Right cardiac atrium (tissue), 5 donors: ENCODE results near the gene SHANK3. TPM values are rescaled to one million over a fixed set of nuclear protein-coding genes. Genes with fewer than 3 reads are reported as not detected.

Experiments used
- ATAC-seq, 2 donors: fragments of 200-7000 bp; cut with Tn5 transposase; one replicate each; pipeline versions ENCODE4 v1.8.0 to v1.9.1; 2020; ENCODE audit warnings: moderate library complexity in 2 of 2, mild to moderate bottlenecking in 1 of 2
- DNase-seq, 3 donors: peaks; one replicate each; pipeline ENCODE4 v3.0.0-alpha.2; 2020
- H3K27ac ChIP-seq: one replicate; pipeline ENCODE4 v1.5.1; 2013; ENCODE audit warnings: mild to moderate bottlenecking, low read length, control low read depth, moderate library complexity
- H3K27me3 ChIP-seq: one replicate; pipeline ENCODE4 v1.6.1; 2013; ENCODE audit not compliant: control insufficient read depth, insufficient read depth
- H3K4me1 ChIP-seq: one replicate; pipeline ENCODE4 v1.6.1; 2013; ENCODE audit warnings: low read length; ENCODE audit not compliant: control insufficient read depth, insufficient read depth
- H3K4me3 ChIP-seq: one replicate; pipeline ENCODE4 v1.5.1; 2013; ENCODE audit warnings: low read length, control low read depth
- H3K9me3 ChIP-seq: one replicate; pipeline ENCODE4 v1.6.1; 2013; ENCODE audit warnings: low read length; ENCODE audit not compliant: control insufficient read depth
- WGBS: extraction: QIAGEN DNeasy Blood & Tissue Kit; methylation state at CpG from one replicate; pipeline ENCODE4 v1.1.7; 2013; 5-methylcytosine and 5-hydroxymethylcytosine counted together
- intact Hi-C, 4 donors: fragments of 100-400 bp; cut with DNase I; formaldehyde crosslinking; loops; one replicate each; pipeline versions ENCODE4 v1.11.0 to v1.14.0; 2022 to 2023
- polyA plus RNA-seq: library from polyadenylated mRNA; stranded (reverse); fragments of 200-250 nt; gene quantifications from one replicate; pipeline ENCODE4 v1.2.3, GENCODE V29; 2013
- total RNA-seq, 4 donors: library from RNA; stranded (reverse); fragmentation: NEBNext Ultra II Directional; extraction: Animal tissue kit (Norgen Biotek cat#: 25700); gene quantifications; one replicate each; pipeline ENCODE4 v1.2.1, GENCODE V29; 2021
- donor health status: healthy with polysubstance abuse.
- donor health status: DM: no; HTN: yes; CAD: no.
- donor health status: DM: no; HTN: no; CAD: no.
- donor health status: DM: no; HTN: yes; CAD: no; lungs with severe emphysema.
- donor health status: DM: yes; HTN: yes; CAD: no.

SHANK3 gene
- total and polyA plus RNA-seq, 5 donors: 18.7 to 28.9 (median 26.7) TPM

DNA sequence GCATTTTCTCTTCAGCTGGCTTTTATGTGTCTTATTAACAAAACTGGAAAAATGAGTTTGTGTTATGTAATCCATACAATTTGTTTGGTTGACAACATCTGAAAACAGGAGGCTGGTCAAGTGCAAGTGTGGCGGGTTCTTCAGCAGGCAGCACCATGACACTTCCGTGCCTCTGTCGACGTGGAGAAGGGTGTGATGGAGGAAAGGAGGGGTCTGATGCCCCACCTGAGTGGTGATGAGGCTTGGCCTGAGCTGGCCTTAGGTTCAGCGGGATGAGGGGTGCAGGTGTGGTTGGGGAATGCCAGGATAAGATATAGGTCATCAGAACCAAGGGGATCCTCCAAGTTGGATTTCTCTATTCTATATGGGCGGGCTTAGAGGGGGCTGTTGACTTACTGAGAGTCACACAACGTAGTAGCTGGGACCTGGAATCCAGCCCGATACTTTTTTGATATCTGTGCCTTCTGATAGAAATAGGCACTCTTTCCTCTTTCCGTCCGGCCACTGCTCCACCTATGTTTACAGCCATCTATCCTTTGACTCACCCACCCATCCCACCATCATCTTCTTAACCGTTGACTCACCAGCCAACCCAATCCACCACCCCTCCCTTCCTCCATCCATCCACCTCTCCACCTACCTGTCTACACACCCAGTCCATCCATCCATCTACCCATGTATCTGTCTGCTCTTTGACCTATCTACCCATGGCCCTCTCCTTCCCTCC is 29.0 kb downstream of the SHANK3 start:
- peak in 2 of 3 donors; percentile 2 to 4 for DNase-seq
- intact Hi-C loops: no loop called here
- WGBS: 79% methylated on average over 11 of the region's 11 CpGs

DNA sequence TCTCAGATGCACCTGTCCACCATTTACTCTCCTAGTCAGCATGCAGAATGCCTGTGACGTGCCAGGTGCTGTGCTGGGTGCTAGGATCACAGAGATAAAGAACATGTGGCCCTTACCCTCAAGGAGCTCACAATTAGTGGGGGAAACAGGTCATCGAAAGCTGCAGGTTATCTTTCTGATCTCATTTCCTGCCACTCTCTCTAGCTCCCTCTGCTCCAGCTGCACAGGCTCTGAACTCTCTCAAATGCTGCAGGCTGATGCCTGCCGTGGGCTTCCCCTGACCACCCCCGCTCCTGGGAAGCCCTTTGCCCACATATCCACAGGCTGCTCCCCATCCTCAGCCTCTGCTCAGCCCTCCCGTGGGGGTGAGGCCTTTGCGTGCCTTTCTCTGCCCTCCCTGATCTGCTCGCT is 29.6 kb downstream of the SHANK3 start:
- no peaks in the 10 kb centered on the region for H3K9me3 ChIP-seq
- intact Hi-C loops: no loop called here
- 64% methylated on average over 7 of the region's 7 CpGs for WGBS
- no peaks in the 10 kb centered on the region for H3K27me3 ChIP-seq
- H3K4me1 ChIP-seq: peaks cover 3% of the 10 kb centered on the region
- DNase-seq (peak in 1 of 3 donors; percentile 37), ATAC-seq (no peak)
- no peak overlapping the region for H3K4me3 ChIP-seq
- H3K27ac ChIP-seq: no peak overlapping the region

More for the DNA sequence above, 29.0 kb downstream of the SHANK3 start:
- ATAC-seq: no peak
- no peak overlapping the region for H3K27ac ChIP-seq
- no peak overlapping the region for H3K4me3 ChIP-seq
- no peaks in the 10 kb centered on the region for H3K27me3 ChIP-seq
- no peaks in the 10 kb centered on the region for H3K9me3 ChIP-seq
- H3K4me1 ChIP-seq: peaks cover 3% of the 10 kb centered on the region

DNA sequence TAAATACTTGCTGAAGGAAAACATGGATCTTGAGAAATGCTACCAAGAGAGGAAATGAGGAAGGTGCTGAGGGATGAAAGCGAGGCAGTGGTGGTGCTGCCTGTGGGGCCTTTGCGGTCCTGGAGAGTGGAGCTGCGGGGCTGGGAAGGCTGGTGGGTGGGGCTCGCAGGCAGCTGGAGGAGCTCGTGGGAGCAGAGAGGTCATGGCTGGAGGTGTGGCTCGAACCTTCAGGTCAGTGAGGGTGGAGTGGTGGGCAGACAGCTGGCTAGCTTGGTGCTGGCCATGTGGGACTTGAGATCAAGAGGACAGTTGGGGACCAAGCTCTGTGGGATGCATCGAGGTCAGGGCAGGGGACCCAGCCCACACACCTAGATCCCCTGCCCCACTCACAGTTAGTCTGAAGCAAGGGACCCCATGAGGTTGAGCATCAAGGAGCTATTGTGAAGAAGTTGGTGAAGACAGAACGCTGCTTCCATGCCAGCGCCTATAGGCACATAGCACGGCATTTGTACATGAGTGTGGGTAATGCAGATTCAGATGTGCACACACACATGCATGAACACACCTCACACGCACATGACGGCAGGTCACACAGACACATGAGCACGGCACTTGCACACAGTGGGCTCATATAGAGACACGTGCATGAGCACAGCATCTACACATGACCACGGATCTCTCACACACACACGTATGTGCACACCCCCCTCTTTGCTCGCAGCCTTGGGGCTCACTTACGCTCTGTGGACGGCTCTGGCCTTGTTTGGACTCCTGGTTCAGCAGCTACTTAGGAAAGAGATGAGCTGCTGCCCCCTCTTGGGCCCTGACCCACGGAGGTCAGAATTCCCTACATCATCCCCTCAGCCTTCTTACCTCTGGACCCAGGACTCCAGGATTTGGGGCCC is 30.4 kb downstream of the SHANK3 start:
- no peak for ATAC-seq
- intact Hi-C loops: no loop called here

DNA sequence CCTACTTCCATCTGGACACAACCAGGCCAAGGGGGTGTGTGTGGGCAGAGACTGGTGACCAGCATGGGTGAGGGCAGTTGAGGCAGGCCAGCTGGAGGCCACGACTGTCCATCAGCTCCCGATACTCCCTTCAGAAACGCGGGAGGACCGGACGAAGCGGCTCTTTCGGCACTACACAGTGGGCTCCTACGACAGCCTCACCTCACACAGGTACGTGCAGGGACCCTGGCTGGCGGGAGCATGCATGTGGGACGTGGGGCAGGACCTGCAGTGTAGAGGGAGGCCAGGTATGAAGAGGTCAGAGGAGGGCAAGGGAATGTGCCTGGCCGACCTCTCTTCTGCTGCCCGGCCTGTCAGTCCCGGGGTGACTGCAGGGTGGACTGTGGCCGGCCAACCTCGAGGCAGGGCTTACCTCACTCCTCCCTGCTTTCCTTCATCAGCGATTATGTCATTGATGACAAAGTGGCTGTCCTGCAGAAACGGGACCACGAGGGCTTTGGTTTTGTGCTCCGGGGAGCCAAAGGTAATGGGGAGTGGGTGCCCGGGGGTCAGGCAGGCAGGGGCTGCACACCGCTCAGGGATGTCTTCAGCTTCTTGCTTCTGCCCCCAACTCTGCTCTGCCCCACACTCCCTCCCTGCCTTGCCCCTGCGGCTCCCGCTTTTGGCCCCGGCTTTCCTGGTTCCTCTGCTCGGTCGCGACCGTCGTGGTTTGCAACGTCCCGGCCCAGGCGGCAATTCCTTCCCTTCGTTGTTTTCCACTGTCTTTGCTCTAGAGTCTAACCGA is 31.3 kb downstream of the SHANK3 start:
- ATAC-seq (no peak), DNase-seq (peak in 2 of 3 donors; percentile 10 to 29)
- 84% methylated on average over 36 of the region's 36 CpGs for WGBS
- H3K4me1 ChIP-seq: no peaks in the 10 kb centered on the region
- H3K27ac ChIP-seq: no peak overlapping the region
- no peaks in the 10 kb centered on the region for H3K9me3 ChIP-seq
- no peak overlapping the region for H3K4me3 ChIP-seq
- intact Hi-C loops: no loop called here
- H3K27me3 ChIP-seq: no peaks in the 10 kb centered on the region

More for the DNA sequence above, 30.4 kb downstream of the SHANK3 start:
- DNase-seq: peak in 2 of 3 donors; percentile 18 to 37
- Histone ChIP-seq H3K4me3 (no peak overlapping the region), H3K27me3 (no peaks in the 10 kb centered on the region), H3K4me1 (peaks cover under 1% of the 10 kb centered on the region), H3K9me3 (no peaks in the 10 kb centered on the region), H3K27ac (no peak overlapping the region)
- WGBS: 82% methylated on average over 20 of the region's 20 CpGs

DNA sequence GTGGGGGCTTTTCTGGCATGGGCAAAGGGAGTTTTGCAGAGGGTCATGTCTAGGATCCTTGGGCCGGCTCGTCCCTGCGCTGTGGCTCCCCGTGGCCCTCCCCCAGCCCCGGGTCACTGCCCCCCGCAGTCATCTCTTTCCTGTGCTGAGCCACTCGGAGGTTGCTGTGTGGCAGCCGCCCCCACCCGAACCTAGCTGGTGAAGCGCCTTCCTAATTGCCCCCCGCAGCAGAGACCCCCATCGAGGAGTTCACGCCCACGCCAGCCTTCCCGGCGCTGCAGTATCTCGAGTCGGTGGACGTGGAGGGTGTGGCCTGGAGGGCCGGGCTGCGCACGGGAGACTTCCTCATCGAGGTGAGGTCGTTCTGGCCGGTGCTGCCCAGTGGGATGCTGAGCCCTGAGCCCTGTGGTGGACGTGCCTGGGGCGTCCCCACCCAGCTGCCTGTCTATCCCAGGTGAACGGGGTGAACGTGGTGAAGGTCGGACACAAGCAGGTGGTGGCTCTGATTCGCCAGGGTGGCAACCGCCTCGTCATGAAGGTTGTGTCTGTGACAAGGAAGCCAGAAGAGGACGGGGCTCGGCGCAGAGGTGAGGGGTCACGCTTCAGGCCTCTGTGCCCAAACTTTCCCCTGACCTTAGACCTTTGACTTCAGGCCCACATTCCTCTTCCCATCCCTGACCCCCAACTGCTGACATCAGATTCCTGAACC is 32.0 kb downstream of the SHANK3 start:
- WGBS: 77% methylated on average over 37 of the region's 37 CpGs
- no peaks in the 10 kb centered on the region for H3K9me3 ChIP-seq
- ATAC-seq (peak in 1 of 2 donors; percentile 2), DNase-seq (peak in 2 of 3 donors; percentile 16 to 61)
- H3K27ac ChIP-seq: no peak overlapping the region
- intact Hi-C loops: no loop called here
- H3K4me1 ChIP-seq: no peaks in the 10 kb centered on the region
- no peaks in the 10 kb centered on the region for H3K27me3 ChIP-seq
- no peak overlapping the region for H3K4me3 ChIP-seq

DNA sequence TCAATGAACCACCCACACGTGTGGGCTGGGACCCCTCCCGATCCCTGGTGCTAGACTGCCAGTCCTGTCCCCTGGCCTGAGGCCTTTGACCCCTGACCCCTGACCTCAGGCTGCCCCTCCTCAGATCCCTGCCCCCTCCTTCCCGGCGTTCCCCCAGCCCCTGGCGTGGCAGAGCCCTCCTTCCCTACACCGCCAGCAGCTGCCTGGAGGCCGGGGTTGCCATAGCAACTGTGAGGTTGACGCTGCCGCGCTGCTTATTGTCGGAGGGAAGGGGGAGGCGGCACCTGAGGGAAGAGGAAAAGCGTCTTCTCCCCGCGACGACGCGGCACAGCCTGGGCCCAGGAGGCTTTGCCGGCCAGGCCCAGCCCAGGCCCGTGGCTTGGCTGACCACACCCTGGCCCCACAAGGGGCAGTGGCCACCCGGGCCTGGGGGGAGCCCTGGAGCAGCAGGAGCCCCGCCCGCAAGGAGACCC is 32.6 kb downstream of the SHANK3 start:
- Histone ChIP-seq H3K4me3 (no peak overlapping the region), H3K9me3 (no peaks in the 10 kb centered on the region), H3K4me1 (no peaks in the 10 kb centered on the region), H3K27ac (no peak overlapping the region), H3K27me3 (no peaks in the 10 kb centered on the region)
- peak; percentile 62 to 82 (median 75) for DNase-seq
- WGBS: 38% methylated on average over 23 of the region's 23 CpGs
- intact Hi-C loops: no loop called here
- peak; percentile 20 to 61 for ATAC-seq

DNA sequence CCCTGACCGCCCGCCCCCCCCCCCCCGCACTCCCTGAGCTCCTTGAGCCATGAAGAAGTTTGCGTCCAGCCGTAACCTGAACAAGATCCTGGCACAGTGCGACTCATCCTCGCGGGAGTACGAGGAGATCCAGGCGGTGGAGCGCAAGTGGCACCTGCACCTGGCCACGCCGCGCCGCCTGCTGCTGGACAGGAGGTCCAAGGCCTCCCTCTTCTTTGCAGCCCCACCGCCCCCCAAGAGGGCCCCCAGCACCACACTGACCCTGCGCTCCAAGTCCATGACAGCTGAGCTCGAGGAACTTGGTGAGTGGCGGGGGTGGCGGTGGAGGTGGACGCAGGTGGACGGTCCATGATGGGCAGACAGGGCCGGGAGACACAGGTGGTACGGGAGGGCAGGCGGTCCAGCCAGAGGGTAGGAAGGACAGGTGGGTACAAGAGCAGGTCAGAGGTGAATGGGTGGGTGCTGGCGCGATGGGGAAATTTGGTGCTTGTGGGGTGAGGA is 33.3 kb downstream of the SHANK3 start:
- intact Hi-C loops: no loop called here
- no peak for ATAC-seq
- Histone ChIP-seq H3K27ac (no peak overlapping the region), H3K4me3 (no peak overlapping the region), H3K9me3 (no peaks in the 10 kb centered on the region), H3K27me3 (no peaks in the 10 kb centered on the region), H3K4me1 (no peaks in the 10 kb centered on the region)
- DNase-seq: peak; percentile 11 to 52 (median 45)
- 91% methylated on average over 27 of the region's 27 CpGs for WGBS

DNA sequence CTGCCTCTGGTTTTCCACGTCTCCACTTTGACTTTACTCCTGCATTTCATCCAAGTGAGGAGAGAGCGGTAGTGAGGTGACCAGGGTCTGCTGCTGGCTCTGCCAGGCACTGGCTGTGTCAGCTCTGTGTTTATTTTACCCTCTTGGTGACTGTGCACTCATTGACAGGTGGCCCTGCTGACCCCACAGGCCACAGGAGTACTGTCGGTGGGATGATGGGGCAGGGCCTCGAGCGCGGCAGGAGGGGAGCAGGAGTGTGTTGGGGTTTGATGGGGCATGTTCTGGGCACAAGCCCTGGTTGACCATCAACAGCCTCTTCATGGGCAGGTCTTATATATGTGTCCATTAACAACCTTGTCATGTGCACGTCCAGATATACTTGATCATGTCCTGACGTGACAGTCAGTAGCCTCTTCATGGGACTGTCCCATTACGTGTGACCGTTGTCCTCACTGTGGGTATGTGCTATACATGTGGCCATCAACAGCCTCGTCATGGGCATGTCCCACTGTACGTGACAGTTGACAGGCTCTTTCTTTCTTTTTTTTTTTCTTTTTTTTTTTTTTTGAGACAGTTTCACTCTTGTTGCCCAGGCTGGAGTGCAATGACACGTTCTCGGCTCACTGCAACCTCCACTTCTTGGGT is 34.0 kb downstream of the SHANK3 start:
- ATAC-seq (no peak), DNase-seq (peak; percentile 8 to 26 (median 11))
- intact Hi-C loops: no loop called here
- H3K27ac ChIP-seq: no peak overlapping the region
- peaks cover under 1% of the 10 kb centered on the region for H3K4me1 ChIP-seq
- H3K27me3 ChIP-seq: no peaks in the 10 kb centered on the region
- H3K4me3 ChIP-seq: no peak overlapping the region
- H3K9me3 ChIP-seq: no peaks in the 10 kb centered on the region
- 88% methylated on average over 14 of the region's 14 CpGs for WGBS

DNA sequence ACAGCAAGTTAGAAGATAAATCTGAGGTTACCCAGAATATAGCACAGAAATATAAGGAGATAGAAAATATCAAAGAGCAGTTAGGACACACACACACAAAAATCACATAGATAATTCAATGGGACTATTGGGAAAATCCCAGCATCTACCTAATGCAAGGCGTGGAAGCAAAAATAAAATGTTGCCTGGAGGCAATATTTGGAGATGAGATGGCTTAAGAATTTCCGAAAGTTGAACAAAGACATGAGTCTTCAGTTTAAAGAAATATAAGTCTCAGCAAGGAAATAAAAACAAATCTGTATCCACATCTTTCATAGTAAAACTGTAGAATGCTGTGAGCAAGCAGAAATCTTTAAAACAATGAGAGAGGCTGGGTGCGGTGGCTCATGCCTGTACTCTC is 35.9 kb downstream of the SHANK3 start:
- no peak for DNase-seq

DNA sequence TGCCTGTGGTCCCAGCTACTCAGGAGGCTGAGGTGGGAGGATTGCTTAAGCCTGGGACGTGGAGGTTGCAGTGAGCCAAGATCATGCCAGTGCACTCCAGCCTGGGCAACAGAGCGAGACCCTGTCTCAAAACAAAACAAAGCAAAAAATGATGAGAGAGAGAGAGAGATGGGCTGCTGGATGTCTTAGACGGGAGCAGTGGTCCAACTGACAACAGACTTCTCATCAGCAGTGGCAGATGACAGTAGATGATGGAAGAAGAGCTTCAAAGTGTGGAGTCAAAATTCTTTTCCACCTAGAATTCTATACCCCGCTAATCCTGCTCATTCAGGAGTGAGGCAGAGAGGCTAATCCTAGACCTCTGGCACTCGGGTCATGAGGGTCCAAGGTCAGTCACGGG is 36.4 kb downstream of the SHANK3 start:
- H3K4me1 ChIP-seq: peaks cover 3% of the 10 kb centered on the region
- no peak for ATAC-seq

More for the DNA sequence above, 35.9 kb downstream of the SHANK3 start:
- no peak overlapping the region for H3K4me3 ChIP-seq
- intact Hi-C loops: no loop called here
- no peak for ATAC-seq
- H3K27me3 ChIP-seq: no peaks in the 10 kb centered on the region
- 97% methylated on average over 3 of the region's 3 CpGs for WGBS
- no peaks in the 10 kb centered on the region for H3K9me3 ChIP-seq
- no peak overlapping the region for H3K27ac ChIP-seq
- H3K4me1 ChIP-seq: peaks cover 3% of the 10 kb centered on the region

More for the DNA sequence above, 36.4 kb downstream of the SHANK3 start:
- WGBS: 90% methylated on average over 6 of the region's 6 CpGs
- Histone ChIP-seq H3K27ac (no peak overlapping the region), H3K27me3 (no peaks in the 10 kb centered on the region), H3K4me3 (no peak overlapping the region), H3K9me3 (no peaks in the 10 kb centered on the region)
- intact Hi-C loops: no loop called here
- peak in 1 of 3 donors; percentile 4 for DNase-seq
